ENCODE measurements around the gene MCF2L. TPM values are rescaled to one million over a fixed set of nuclear protein-coding genes. Genes with fewer than 3 reads are reported as not detected.

The MCF2L gene
- total and polyA plus RNA-seq, 9 of the 15 experiments (the other 6 are each of a cell fraction or from before 2014, with no cell fraction given) = 0.05 to 0.25 (median 0.18) TPM; not detected in 5

DNA sequence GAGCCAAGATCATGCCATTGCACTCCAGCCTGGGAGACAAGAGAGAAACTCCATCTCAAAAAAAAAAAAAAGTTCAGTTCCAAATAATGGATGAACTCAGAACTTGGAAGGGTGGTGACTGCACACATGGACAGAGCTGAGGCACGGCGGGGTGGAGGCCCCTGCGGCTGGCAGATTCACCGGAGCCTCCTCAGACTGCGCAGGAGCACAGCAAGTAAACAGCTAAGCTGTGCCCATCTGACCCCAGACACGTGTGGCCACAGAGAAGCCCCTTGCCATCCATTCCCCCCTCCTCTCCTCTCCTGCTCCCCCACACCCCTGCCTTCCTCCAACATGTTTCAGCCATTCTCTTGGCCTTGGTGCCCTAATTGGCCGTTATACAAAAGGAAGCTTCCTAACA lies 173.9 kb downstream of the MCF2L start:
- POLR2A ChIA-PET = no interaction called here
- intact Hi-C loops (cut with micrococcal nuclease) = no loop called here

More for the DNA sequence above, 173.9 kb downstream of the MCF2L start:
- H3K36me3 ChIP-seq (ENCODE audit: control insufficient read depth, insufficient read depth, low read length) = no peaks in the 10 kb centered on the region
- H3K4me1 ChIP-seq (replicated peaks in 1 of 2; ENCODE audit: control insufficient read depth in 2 of 2, insufficient read depth in 2 of 2, low read length in 2 of 2) = peaks cover 5 to 14% of the 10 kb centered on the region in 2 experiments; a peak in 3 of 5 replicates
- FAIRE-seq (no peak), ATAC-seq (no peak), DNase-seq (ENCODE audit: extremely low read depth in 1 of 4, low spot score in 3 of 4) (no peak)
- H3K4me2 ChIP-seq (ENCODE audit: insufficient read depth, low read length) = no peak overlapping the region
- no peak overlapping the region for H3K4me3 ChIP-seq
- WGBS (ENCODE audit: insufficient coverage, low coverage, missing lambda C conversion rate) = 17% methylated on average over 3 of the region's 7 CpGs
- CTCF ChIA-PET (ENCODE audit: low intra/inter-chr PET ratio) = no interaction called here
- BruUV-seq (replicated peaks) = no TSS peak
- peaks cover 19 to 36% of the 10 kb centered on the region in 2 experiments; a peak in 4 of 5 replicates for H3K27me3 ChIP-seq (ENCODE audit: control insufficient read depth in 2 of 2, insufficient read depth in 2 of 2, low read length in 2 of 2)
- H3K9me1 ChIP-seq (ENCODE audit: control insufficient read depth, insufficient read depth, low read length) = no peaks in the 10 kb centered on the region
- no peak overlapping the region for H3K27ac ChIP-seq (ENCODE audit: extremely low read depth, low read depth, low read length)
- TF ChIP-seq, protein P1, sequence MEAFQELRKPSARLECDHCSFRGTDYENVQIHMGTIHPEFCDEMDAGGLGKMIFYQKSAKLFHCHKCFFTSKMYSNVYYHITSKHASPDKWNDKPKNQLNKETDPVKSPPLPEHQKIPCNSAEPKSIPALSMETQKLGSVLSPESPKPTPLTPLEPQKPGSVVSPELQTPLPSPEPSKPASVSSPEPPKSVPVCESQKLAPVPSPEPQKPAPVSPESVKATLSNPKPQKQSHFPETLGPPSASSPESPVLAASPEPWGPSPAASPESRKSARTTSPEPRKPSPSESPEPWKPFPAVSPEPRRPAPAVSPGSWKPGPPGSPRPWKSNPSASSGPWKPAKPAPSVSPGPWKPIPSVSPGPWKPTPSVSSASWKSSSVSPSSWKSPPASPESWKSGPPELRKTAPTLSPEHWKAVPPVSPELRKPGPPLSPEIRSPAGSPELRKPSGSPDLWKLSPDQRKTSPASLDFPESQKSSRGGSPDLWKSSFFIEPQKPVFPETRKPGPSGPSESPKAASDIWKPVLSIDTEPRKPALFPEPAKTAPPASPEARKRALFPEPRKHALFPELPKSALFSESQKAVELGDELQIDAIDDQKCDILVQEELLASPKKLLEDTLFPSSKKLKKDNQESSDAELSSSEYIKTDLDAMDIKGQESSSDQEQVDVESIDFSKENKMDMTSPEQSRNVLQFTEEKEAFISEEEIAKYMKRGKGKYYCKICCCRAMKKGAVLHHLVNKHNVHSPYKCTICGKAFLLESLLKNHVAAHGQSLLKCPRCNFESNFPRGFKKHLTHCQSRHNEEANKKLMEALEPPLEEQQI (IDR thresholded peaks at IDR 0.05) = no peak
- TF ChIP-seq SMC3 (conservative IDR thresholded peaks at IDR 0.05; ENCODE audit: insufficient read depth, low read depth, low read length) = no peak
- TF ChIP-seq KDM5B (IDR thresholded peaks at IDR 0.05; ENCODE audit: insufficient replicate concordance, low read depth, low read length) = no peak
- TF ChIP-seq PHF20 (IDR thresholded peaks at IDR 0.05; ENCODE audit: partially characterized antibody) = no peak
- no peak for TF ChIP-seq POU5F1 (IDR thresholded peaks at IDR 0.05; ENCODE audit: borderline replicate concordance, low read depth, low read length, partially characterized antibody)
- no peak overlapping the region for H3K9ac ChIP-seq (ENCODE audit: insufficient read depth in 1 of 2, low read depth in 2 of 2, low read length in 2 of 2)
- H3K79me2 ChIP-seq (ENCODE audit: control insufficient read depth, insufficient read depth, low read length) = no peaks in the 10 kb centered on the region
- in situ Hi-C loops (cut with MboI) = no loop called here
- no peaks in the 10 kb centered on the region for H3K9me3 ChIP-seq (replicated peaks; ENCODE audit: control insufficient read depth, insufficient read depth, low read depth, low read length)
- H4K20me1 ChIP-seq (replicated peaks; ENCODE audit: control insufficient read depth, insufficient read depth, low read length) = no peaks in the 10 kb centered on the region
- no peak overlapping the region for H2AFZ ChIP-seq (ENCODE audit: low read depth, low read length)

Data from K562 (cell line).